CD4-positive, alpha-beta T cell treated with Interleukin-4 for 1 hour (primary cell): Measurements from ENCODE around the gene PLPPR1.
"Not testable (repeated sequence)": the region's sequence is repeated elsewhere in the genome, so short reads cannot be mapped to it uniquely, and the experiment has no call there.

Experiments used
- DNase-seq, 2 donors: peaks; one replicate each; pipeline ENCODE4 v3.0.0-alpha.2; 2020 to 2022

PLPPR1 gene

GRCh38 chr9:101226161-101226560, 197.6 kb downstream of the PLPPR1 start:
- no peak for DNase-seq

DNA sequence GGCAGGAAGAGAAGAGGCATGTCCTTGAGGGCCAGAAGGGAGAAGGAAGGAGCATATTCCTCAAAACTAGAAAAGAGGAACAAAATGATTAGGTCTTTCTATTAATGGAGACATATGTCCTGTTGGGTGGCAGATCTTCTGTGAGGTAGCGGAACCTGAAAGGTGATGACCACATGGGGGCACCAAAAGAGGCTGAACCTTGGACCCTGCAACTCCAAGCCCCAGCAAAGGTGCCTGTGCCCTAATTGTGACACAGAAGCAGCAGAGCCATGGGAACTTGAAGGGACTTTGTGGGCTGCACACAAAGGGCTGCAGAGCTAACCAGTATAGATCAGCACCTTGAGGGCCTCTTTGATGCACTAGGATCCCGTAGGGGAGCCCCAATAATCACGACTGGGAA, 198.3 kb downstream of the PLPPR1 start:
- DNase-seq, result no peak

DNA sequence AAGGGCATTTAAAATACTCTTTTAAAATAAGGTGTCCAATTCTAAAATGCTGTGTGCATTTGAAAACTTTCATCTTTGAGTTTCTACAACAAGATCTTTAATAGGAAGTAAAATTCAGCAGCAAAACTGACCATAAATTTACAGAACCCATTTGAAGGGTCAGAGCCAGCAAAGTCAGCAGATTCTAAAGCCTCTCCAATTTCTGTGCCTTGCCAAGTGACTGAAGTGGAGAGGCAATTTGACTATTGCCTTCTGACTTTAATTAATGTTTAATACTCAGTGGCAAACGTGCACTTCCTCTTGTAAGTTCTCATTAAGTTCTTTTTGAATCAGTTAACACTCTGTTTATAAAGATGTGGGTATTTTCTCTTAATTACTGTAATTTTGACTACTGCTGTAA, 201.1 kb downstream of the PLPPR1 start:
- no peak for DNase-seq

GRCh38 chr9:101232405-101232977, 204.0 kb downstream of the PLPPR1 start:
- no peak for DNase-seq

DNA sequence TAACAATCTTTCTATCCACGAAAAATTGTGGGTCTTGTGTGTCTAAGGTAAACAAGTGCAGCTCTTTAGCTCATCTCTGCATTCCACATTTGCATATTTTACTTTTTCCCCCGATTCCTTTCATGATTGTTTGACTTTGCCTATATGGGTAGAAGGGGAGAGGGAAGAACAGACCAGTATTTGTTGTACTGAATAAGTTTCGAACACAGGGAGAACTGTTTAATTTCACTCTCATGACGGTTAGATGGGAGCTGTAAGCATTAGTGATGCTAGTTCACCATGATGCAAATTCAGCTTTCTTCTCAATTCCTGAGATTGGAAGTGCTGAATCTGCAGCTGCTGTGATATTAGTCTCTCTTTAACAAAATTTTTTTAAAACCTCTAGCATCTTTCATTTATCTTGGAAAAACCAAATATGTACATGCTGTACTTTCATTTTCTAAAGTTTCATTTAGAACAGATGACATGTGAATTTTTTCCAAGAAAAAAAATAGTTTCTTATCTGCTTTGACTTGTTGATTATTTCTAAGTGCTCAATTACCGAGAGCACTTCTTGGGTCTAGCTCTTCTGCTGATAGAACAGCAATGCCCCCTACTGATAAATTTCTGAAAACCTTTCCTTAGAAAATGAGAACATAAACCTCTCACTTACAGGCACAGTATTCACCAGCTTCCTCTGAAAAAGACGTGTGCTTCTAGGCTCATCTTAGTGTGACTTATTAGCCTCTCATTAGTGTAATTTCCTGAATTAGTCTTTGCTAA, 206.8 kb downstream of the PLPPR1 start:
- no peak for DNase-seq

- DNase-seq, result no peak
Observed at GRCh38 chr9:101242651-101243050, 214.1 kb downstream of the PLPPR1 start.

DNA sequence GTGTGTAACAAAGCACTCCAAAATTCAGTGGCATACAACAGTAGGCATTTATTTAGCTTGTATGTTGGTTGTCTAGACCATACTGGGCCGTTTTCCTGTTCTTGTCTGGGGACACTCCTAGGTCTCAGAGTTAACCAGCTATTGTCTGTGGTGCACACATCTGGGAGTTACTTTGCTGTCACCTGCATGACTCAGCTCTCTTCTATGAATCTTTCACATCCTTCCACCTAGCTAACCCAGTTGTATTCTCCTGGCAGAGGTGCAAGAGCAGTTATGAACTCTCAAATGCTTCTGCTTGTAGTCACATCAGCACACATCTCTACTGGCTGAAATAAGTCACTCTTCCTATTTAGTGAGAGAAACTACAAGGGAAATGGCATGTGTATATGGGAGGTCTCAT, 218.2 kb downstream of the PLPPR1 start:
- no peak for DNase-seq

GRCh38 chr9:101247297-101247696, 218.8 kb downstream of the PLPPR1 start:
- no peak for DNase-seq

DNA sequence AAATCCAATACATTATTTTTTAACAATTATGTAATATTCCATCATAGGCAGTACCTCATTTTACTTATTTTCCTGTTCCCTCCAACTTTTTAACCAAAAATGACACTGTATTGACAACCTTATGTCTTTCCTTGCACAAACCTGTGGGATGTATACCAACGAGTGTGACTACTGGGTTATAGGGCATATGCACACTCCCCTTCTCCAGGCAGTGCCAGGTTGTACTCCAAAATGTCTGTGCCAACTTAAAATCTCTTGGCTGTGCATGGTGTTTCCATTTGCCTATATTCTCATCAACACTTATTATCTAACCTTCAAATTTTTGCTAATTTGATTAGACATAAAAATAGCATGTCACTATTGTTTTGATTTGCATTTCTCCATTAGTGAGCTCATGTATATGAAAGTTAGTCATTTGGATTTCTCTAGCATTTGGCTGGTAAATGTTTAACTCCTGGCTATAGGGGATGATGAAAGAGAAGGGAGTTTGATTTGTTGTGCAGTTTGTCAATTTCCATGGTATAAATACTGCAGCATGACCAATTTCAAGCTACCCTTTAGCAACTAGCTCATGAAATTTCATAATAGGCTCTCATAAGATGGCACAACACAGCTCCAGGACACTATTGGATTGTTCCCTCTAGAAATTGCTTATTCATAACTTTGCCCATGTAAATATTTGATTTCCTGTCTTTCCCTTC, 226.4 kb downstream of the PLPPR1 start:
- DNase-seq, result no peak

DNA sequence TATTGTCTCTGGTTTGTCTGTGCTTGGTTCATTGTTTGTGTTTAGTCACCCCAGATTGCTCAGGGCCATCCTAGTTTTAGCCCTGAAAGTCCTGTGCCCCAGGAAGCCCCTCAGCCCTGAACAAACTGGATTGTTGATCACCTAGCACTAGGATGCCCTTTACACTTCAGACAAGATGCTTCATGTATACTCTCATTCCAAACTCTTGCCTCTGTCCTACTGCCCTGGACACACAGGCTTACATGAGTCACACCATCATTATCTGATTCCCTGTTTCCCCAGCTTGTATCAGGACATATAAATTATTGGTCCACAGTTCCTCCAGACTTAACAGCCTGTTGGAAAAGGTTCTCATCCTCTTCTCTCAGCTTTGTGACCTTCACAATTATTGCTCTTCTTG, 236.2 kb downstream of the PLPPR1 start:
- DNase-seq, result no peak

DNA sequence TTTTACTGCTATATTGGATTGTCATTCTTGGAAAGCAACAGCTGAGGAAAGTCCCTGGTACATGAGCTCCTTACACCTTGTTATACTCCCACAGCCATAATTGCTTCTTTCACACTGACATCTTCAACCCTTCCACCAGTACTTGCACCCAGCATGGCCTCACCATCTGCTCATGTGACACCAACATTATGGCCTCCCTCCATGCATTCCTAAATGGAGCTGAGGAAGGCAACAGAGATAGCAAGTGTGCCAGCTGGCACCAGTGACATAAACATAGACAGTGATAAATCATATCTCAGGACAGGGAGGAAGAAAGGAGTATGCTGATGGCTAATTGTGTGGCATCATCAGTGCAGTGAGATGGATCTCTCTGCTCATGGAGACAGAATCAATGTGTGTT, 236.7 kb downstream of the PLPPR1 start:
- no peak for DNase-seq

- no peak for DNase-seq
Observed at GRCh38 chr9:101268426-101268825, 239.9 kb downstream of the PLPPR1 start.

GRCh38 chr9:101269591-101270283, 241.2 kb downstream of the PLPPR1 start:
- no peak for DNase-seq

GRCh38 chr9:101270302-101270701, 241.8 kb downstream of the PLPPR1 start:
- DNase-seq, result no peak

GRCh38 chr9:101271102-101271501, 242.6 kb downstream of the PLPPR1 start:
- DNase-seq, result no peak

- no peak for DNase-seq
Observed at GRCh38 chr9:101274971-101275768, 246.6 kb downstream of the PLPPR1 start.

DNA sequence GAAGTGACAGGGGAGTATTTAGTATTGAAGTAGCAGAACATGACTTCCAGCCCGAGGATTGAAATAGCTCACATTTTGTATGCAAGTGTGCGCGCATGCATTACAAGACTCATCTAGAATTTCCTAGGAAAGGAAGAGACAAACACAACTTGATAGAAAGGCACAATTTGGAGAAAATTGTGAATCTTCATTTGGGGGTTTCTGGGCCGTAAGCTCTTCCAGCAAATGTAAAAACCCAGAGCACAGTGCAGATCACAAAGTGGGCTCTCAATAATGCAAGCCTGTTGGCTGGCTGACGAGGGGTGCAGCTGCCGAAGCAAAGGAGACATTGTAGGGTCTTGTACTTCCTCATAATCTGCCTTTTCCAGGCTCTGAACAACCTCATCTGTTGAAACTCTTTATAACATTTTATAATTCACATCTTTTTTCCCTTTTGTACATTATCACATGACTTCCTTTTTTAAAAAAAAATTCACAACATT, 247.3 kb downstream of the PLPPR1 start:
- no peak for DNase-seq

DNA sequence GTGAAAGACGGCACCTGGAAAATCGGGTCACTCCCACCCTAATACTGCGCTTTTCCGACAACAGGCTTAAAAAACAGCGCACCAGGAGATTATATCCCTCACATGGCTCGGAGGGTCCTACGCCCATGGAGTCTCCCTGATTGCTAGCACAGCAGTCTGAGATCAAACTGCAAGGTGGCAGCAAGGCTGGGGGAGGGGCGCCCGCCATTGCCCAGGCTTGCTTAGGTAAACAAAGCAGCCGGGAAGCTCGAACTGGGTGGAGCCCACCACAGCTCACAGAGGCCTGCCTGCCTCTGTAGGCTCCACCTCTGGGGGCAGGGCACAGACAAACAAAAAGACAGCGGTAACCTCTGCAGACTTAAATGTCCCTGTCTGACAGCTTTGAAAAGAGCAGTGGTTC, 262.5 kb downstream of the PLPPR1 start:
- DNase-seq, result not testable (repeated sequence)

GRCh38 chr9:101299901-101300300, 271.4 kb downstream of the PLPPR1 start:
- no peak for DNase-seq

DNA sequence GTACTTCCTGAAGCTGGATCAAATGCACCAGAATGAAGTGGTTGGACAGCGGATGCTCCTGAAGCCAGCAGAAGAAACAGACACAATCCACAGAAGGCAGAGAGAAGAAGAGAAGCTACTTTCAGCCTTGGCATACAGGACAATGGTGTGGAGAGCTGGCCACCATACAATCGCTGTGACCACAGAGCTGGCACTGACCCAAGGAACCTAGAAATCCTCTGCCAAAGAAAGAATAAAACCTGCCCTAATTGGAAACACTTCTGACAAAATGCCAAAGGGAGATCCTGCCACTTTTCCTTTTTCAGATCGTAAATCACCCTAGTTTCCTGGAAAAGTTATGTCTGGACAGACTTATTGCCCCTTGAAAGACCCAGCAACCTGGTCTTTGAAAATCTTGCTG, 278.5 kb downstream of the PLPPR1 start:
- no peak for DNase-seq

- DNase-seq, result no peak
Observed at GRCh38 chr9:101307524-101308213, 279.1 kb downstream of the PLPPR1 start.

DNA sequence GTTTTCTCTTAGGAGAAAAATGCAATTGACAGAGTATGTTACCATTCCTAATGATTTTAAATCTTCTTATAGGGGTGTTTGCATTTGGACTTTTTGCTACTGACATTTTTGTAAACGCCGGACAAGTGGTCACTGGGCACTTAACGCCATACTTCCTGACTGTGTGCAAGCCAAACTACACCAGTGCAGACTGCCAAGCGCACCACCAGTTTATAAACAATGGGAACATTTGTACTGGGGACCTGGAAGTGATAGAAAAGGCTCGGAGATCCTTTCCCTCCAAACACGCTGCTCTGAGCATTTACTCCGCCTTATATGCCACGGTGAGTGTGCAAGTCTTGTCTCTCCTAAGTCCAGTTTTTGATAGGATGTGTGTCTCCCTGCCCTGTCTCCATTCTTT, 280.6 kb downstream of the PLPPR1 start:
- no peak for DNase-seq
